NCI-H226 (cell line): Measurements from ENCODE around the gene YLPM1.

Experiments
- DNase-seq: peaks from one replicate; pipeline ENCODE4 v3.0.0-alpha.2; 2015

The YLPM1 gene

GRCh38 chr14:74793506-74794155 lies 30.5 kb downstream of the YLPM1 start:
- no peak for DNase-seq

- DNase-seq: no peak
Observed at GRCh38 chr14:74794947-74795346, 31.8 kb downstream of the YLPM1 start.

- no peak for DNase-seq
Observed at GRCh38 chr14:74799765-74800164, 36.6 kb downstream of the YLPM1 start.

DNA sequence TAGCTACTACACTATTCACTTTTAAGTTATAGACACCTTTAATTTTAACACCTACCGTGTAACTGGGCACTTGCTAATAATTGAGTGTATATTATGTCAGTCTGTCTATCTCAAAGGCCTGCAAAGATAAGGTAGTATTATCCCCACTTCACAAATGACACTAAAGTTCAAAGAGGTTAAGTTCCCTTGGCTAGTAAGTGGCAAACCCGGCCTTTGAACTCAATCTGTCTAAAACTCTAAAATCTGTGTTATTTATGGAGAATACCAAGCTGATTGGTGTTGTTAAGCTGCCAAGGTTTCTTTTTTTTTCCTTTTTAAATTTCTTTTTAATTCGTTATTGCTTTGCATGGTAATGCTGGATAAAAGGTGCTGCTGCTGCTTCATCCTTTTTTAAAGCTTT lies 37.7 kb downstream of the YLPM1 start:
- no peak for DNase-seq

DNA sequence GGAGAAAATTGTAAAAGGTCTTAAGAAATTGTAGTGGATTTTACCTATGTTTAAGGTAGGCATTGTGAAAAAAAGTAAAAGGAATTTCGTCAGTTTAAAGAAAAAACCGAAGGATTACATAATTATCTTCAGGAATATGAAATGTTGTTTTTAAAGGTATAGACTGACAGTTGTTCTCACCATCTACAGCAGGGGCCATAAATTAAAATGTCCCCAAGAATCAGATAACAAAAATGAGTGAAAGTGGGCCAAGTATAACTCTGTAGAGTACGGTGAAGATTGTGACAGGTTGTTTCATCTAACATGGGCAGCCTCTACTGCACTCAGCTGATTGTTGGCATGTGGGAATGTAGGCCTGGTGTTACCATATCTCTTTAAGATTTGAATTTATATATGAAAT lies 38.3 kb downstream of the YLPM1 start:
- no peak for DNase-seq

- DNase-seq: no peak
Observed at GRCh38 chr14:74804219-74804825, 41.2 kb downstream of the YLPM1 start.

DNA sequence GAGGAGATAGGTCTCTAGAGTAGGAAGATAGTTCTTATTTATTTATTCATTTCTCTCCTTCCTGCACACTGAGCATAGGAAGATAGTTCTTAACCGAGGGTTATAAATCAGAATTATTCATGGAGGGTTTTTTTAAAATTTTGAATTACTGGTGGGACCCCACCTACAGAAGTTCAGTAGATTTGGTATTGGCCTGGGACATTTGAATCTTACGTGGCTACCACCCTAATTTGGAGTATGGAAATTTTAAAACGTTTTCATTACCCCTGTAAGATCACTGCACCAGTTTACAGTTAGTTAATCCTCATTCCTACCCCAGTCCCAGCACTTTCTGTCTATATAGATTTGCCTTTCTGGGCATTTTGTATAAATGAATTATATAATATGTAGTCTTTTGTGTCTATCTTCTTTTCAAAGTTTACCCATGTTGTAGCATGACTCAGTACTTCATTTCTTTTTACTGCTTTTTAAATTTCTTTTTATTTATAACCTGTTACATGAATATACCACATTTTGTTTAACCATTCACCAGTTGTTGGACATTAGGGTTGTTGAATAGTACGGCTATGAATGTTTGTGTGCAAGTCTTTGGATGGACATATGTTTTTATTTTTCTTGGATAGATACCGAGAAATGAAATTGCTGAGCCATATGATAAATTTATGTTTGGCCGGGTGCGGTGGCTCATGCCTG lies 44.9 kb downstream of the YLPM1 start:
- DNase-seq: no peak

GRCh38 chr14:74816124-74816523 lies 53.0 kb downstream of the YLPM1 start:
- no peak for DNase-seq

GRCh38 chr14:74820288-74820687 lies 57.2 kb downstream of the YLPM1 start:
- no peak for DNase-seq

DNA sequence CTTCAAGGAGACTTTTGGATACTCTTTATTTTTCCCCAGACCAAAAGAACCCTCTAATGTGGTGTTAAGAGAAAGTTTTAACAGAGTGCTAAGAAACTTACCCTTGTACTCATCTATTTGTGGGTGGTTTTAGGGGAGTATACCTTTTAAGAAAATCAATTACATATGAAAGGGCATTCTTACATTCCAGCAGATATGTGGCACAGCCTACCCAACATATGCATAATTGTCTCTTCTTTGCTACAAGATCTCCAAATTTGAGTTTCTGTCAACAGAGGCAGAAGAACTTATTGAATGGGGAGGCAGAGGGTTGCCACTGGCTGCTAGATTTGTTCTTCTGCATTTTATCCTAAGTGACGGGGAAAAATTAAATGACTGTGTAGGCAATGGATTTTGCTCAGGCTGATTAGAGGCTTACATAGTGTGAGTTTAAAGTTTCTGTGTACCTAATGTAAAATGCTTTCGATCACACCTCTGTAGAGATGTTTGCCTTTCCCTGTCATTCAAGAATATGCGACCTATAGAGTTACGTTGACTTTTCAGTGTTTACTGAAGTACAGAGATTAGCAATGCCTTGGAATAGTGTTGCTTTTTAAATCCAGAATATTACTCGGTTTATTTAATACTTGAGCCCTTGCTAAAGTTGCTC lies 58.3 kb downstream of the YLPM1 start:
- no peak for DNase-seq

DNA sequence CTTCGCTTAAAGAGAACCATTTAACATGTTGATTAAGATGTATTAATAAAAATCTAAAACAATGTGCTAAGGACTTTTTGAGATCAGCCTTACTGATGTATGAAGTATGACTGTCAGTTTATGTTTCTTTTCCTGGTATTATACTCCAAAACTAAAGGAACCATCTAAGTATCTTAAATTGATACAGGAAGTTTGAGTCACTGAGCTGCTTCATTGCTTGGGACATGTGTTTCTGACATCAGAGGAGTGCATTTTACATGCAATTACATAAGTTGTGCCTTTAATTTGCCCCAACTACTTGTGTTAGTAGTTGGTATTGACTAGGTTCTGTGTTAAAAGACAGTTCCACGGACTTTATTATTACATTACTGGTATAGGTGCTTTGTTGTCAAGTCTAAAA lies 61.9 kb downstream of the YLPM1 start:
- peak; percentile 8 for DNase-seq

DNA sequence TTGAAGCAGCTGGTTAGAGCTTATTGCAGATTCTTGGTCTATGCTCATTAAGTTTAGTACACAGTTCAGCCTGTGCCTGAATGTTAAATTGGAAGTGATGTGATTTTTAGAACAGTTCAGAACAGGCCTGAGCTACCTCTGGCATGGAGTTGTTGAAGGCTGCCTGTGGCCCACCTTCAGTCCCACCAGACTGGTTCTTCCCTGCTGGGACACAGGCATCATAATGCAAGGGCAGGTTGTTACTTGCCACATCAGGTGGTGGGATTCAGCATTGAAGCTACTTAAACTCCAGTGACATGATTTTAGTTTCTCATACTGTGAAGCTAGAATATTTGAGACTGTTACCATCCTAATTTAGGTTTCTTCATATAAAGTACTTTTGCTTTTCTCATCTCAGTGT lies 63.5 kb downstream of the YLPM1 start:
- no peak for DNase-seq

DNA sequence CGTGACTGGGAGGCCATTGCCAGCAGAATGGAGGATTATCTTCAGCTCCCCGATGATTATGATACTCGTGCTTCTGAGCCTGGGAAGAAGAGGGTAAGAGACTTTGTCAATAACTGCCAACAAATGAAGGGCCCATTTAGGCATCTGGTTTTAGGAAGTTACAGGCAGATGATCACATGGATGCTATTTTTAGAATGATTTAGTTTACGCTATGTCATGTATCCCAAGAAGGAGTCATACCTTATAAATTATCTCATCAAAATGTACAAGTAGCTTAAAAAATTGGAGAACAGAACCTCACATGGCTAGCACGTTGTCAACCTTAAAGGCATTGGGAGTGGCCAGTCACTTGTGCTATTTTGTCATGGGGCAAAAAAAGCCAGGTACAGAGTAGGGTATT lies 66.1 kb downstream of the YLPM1 start:
- no peak for DNase-seq

GRCh38 chr14:74832849-74833248 lies 69.7 kb downstream of the YLPM1 start:
- no peak for DNase-seq

GRCh38 chr14:74834692-74835392 lies 71.7 kb downstream of the YLPM1 start:
- DNase-seq: no peak

- DNase-seq: no peak
Observed at GRCh38 chr14:74835645-74836250, 72.6 kb downstream of the YLPM1 start.

GRCh38 chr14:74836251-74836960 lies 73.3 kb downstream of the YLPM1 start:
- DNase-seq: no peak

DNA sequence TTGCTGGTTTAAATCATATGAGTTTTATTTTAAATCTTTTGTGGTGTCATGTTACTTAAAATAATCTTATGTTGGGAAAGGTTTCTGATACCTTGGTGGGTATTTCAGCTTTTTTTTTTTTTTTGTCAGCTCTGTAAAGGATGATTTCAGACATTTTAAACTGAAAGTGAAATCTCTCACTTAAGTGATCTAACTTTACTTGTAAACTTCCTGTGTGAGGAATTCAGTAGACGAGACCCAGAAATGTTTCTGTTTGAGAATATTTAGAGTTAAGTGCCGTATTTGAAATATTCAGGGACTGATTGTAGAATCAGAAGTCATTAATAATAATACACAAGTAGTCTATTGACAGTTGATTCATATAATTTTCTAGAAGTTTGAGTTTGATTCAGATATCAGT lies 75.0 kb downstream of the YLPM1 start:
- no peak for DNase-seq

- no peak for DNase-seq
Observed at GRCh38 chr14:74840603-74841030, 77.5 kb downstream of the YLPM1 start.

DNA sequence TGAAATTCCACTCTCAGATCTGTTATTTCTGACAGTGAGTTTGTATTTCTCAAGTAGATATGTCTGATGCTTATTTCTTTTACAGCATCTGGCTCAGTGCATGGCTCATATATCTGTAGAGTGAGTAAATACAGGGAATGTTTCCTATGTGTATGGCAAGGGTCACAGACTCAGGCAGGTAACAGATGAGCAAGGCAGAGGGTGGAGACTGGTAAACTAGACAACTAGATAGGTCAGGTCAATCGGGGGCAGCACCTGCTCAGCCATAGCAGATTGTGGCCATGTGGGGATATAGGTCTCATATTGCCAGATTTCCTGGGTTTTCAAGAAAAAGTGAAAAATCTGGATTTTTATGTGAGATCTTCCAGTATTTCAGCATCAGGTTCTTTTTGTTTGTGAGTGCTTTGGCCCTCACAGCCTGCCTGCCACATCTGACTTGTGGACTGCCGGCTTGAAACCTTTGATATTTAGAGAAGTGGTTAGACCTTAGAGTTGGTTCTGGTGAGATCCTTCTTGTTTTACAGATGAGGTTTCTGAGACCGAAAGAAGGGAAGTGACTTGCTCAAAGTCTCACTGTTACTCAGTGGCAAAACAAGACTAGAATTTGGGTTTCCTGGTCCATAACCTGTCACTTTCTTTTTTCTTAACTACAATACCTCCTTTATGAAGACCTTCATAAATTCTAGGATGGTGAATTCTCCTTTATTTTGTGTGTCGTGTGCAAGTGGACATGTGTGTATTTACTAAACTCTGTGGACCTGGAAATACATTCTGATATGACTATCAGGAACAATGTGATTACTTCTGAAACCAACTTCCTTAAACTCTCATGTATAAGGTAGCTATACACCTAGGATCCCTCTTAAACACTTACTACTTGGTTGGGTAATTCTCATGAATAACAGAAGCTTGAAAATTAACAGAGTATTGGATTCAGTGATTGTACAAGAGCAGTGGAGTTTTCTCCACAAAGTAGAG lies 78.4 kb downstream of the YLPM1 start:
- no peak for DNase-seq

DNA sequence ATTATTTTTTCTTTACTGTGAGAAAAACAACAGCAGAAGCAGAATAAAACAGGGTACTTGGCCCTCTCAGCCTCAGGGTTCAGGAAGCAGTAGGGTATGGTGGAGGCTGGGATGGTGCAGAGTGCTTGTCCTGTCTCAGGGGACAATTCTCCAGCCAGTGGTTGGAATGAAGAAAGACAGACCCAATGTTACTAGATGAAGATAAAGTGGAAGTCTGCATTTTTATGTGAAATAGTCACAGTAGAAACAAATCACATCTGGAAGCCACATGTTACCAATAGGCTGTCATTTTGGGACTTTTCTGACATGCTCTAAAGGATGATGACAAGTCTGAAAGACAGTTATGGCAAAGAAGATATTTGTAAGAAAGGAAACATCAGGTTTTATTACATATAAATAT lies 80.5 kb downstream of the YLPM1 start:
- DNase-seq: no peak
